Trophoblast cell (in vitro differentiated cells and primary cell): ENCODE data around the gene CALML3.

Experiments
- DNase-seq, 2 donors: peaks; one replicate each; pipeline ENCODE4 v3.0.0-alpha.2; 2016
- H2AFZ ChIP-seq: 2 replicates; pipeline ENCODE4 v1.6.1; 2013; ENCODE audit warnings: low read length, moderate library complexity, mild to moderate bottlenecking; ENCODE audit not compliant: insufficient read depth, poor library complexity
- H2AK5ac ChIP-seq: 2 replicates; pipeline ENCODE4 v1.6.1; 2013; ENCODE audit warnings: mild to moderate bottlenecking, low read length
- H2BK120ac ChIP-seq: 2 replicates; pipeline ENCODE4 v1.6.1; 2013; ENCODE audit warnings: low read length, mild to moderate bottlenecking, moderate library complexity; ENCODE audit not compliant: insufficient read depth, poor library complexity
- H2BK12ac ChIP-seq: 2 replicates; pipeline ENCODE4 v1.6.1; 2013; ENCODE audit warnings: mild to moderate bottlenecking, low read length, moderate library complexity
- H2BK5ac ChIP-seq: 2 replicates; pipeline ENCODE4 v1.6.1; 2013; ENCODE audit warnings: low read length, low read depth, moderate library complexity, mild to moderate bottlenecking; ENCODE audit not compliant: poor library complexity
- H3K14ac ChIP-seq: 2 replicates; pipeline ENCODE4 v1.6.1; 2013; ENCODE audit warnings: mild to moderate bottlenecking, low read length
- H3K18ac ChIP-seq: 2 replicates; pipeline ENCODE4 v1.6.1; 2013; ENCODE audit warnings: mild to moderate bottlenecking, low read length
- H3K23ac ChIP-seq: 2 replicates; pipeline ENCODE4 v1.6.1; 2013; ENCODE audit warnings: low read length
- H3K27ac ChIP-seq: 2 replicates; pipeline ENCODE4 v1.5.1; 2013; ENCODE audit warnings: low read depth, mild to moderate bottlenecking, inconsistent platforms, low read length, moderate library complexity
- H3K27me3 ChIP-seq: 2 replicates; pipeline ENCODE4 v1.6.1; 2013; ENCODE audit warnings: inconsistent platforms, mild to moderate bottlenecking, low read length, moderate library complexity; ENCODE audit not compliant: insufficient read depth
- H3K36me3 ChIP-seq, 2 experiments: 1 replicate in 1 of 2; 2 replicates in 1 of 2; pipeline ENCODE4 v1.6.1; 2013; ENCODE audit warnings: low read length in 2 of 2, mild to moderate bottlenecking in 2 of 2, moderate library complexity in 1 of 2; ENCODE audit not compliant: insufficient read depth in 2 of 2, control insufficient read depth in 1 of 2
- H3K4ac ChIP-seq: 2 replicates; pipeline ENCODE4 v1.6.1; 2013; ENCODE audit warnings: low read depth, mild to moderate bottlenecking, low read length, moderate library complexity
- H3K4me1 ChIP-seq, 2 experiments: 1 replicate in 1 of 2; 2 replicates in 1 of 2; pipeline ENCODE4 v1.6.1; 2013; ENCODE audit warnings: low read length in 2 of 2, mild to moderate bottlenecking in 2 of 2, moderate library complexity in 1 of 2; ENCODE audit not compliant: insufficient read depth in 2 of 2, control insufficient read depth in 1 of 2
- H3K4me2 ChIP-seq: 2 replicates; pipeline ENCODE4 v1.6.1; 2013; ENCODE audit warnings: inconsistent platforms, mild to moderate bottlenecking, low read length, moderate library complexity
- H3K4me3 ChIP-seq: 2 replicates; pipeline ENCODE4 v1.5.1; 2013; ENCODE audit warnings: mild to moderate bottlenecking, low read depth, low read length, inconsistent platforms
- H3K79me1 ChIP-seq: one replicate; pipeline ENCODE4 v1.6.1; 2013; ENCODE audit warnings: low read length
- H3K79me2 ChIP-seq: 2 replicates; pipeline ENCODE4 v1.6.1; 2013; ENCODE audit warnings: low read length, mild to moderate bottlenecking; ENCODE audit not compliant: control insufficient read depth, insufficient read depth, poor library complexity
- H3K9ac ChIP-seq: 2 replicates; pipeline ENCODE4 v1.6.1; 2013; ENCODE audit warnings: mild to moderate bottlenecking, low read length
- H3K9me3 ChIP-seq: 2 replicates; pipeline ENCODE4 v1.6.1; 2013; ENCODE audit warnings: low read depth, mild to moderate bottlenecking, control low read depth, inconsistent platforms, low read length; ENCODE audit not compliant: insufficient read depth
- H4K12ac ChIP-seq: 2 replicates; pipeline ENCODE4 v1.6.1; 2013; ENCODE audit warnings: low read depth, mild to moderate bottlenecking, low read length, moderate library complexity
- H4K8ac ChIP-seq: 2 replicates; pipeline ENCODE4 v1.6.1; 2013; ENCODE audit warnings: low read depth, mild to moderate bottlenecking, low read length, moderate library complexity
- H4K91ac ChIP-seq: one replicate; pipeline ENCODE4 v1.6.1; 2013; ENCODE audit warnings: low read depth, mild to moderate bottlenecking, low read length, moderate library complexity
- WGBS: extraction: QIAGEN DNeasy Blood & Tissue Kit; methylation state at CpG from one replicate; pipeline ENCODE4 v1.1.7; 2013; ENCODE audit warnings: missing lambda C conversion rate; ENCODE audit not compliant: insufficient read length, insufficient coverage; ENCODE audit errors: extremely low coverage; 5-methylcytosine and 5-hydroxymethylcytosine counted together

The CALML3 gene

GRCh38 chr10:5481121-5481520, 43.6 kb upstream of the CALML3 start:
- H3K9ac ChIP-seq: no peak overlapping the region
- H3K79me1 ChIP-seq: peaks cover 27% of the 10 kb centered on the region
- H3K4me2 ChIP-seq: no peak overlapping the region
- no peak overlapping the region for H3K4me3 ChIP-seq
- H3K23ac ChIP-seq: no peak overlapping the region
- H2BK120ac ChIP-seq: peak overlapping the region; percentile 14
- no peak overlapping the region for H3K27ac ChIP-seq
- no CpG with 5 or more reads among the region's 12 CpGs for WGBS
- H3K36me3 ChIP-seq: no peaks in the 10 kb centered on the region
- peak overlapping the region; percentile 46 for H3K14ac ChIP-seq
- peak overlapping the region; percentile 17 for H3K18ac ChIP-seq
- no peak overlapping the region for H2BK5ac ChIP-seq
- H4K91ac ChIP-seq: peak overlapping the region; percentile 20
- no peaks in the 10 kb centered on the region for H3K9me3 ChIP-seq
- H2BK12ac ChIP-seq: peak overlapping the region; percentile 76
- H4K12ac ChIP-seq: no peak overlapping the region
- H2AFZ ChIP-seq: no peak overlapping the region
- H3K27me3 ChIP-seq: no peaks in the 10 kb centered on the region
- DNase-seq: no peak
- peaks cover 6 to 10% of the 10 kb centered on the region in 2 experiments for H3K4me1 ChIP-seq
- H3K79me2 ChIP-seq: no peaks in the 10 kb centered on the region
- peak overlapping the region; percentile 6 for H4K8ac ChIP-seq
- H2AK5ac ChIP-seq: peak overlapping the region; percentile 56
- H3K4ac ChIP-seq: no peak overlapping the region

- no CpG with 5 or more reads among the region's 9 CpGs for WGBS
- Histone ChIP-seq H3K18ac (no peak overlapping the region), H3K36me3 (no peaks in the 10 kb centered on the region), H3K4me1 (peaks cover 11 to 12% of the 10 kb centered on the region in 2 experiments), H3K79me1 (peaks cover 34% of the 10 kb centered on the region), H3K9me3 (no peaks in the 10 kb centered on the region), H3K4me2 (no peak overlapping the region), H4K91ac (peak overlapping the region; percentile 71), H2AK5ac (no peak overlapping the region), H2BK12ac (peak overlapping the region; percentile 7), H2BK5ac (no peak overlapping the region), H3K4ac (no peak overlapping the region), H3K9ac (no peak overlapping the region), H3K23ac (no peak overlapping the region), H3K4me3 (no peak overlapping the region), H4K8ac (no peak overlapping the region), H2BK120ac (no peak overlapping the region), H3K27me3 (no peaks in the 10 kb centered on the region), H3K27ac (no peak overlapping the region), H3K79me2 (no peaks in the 10 kb centered on the region), H4K12ac (no peak overlapping the region), H2AFZ (no peak overlapping the region), H3K14ac (peak overlapping the region; percentile 29)
- no peak for DNase-seq
These were observed 42.7 kb upstream of the CALML3 start for GRCh38 chr10:5482016-5482415.

GRCh38 chr10:5484205-5484604, 40.6 kb upstream of the CALML3 start:
- no peaks in the 10 kb centered on the region for H3K79me2 ChIP-seq
- no peak overlapping the region for H3K23ac ChIP-seq
- no peak overlapping the region for H3K4me2 ChIP-seq
- H3K4me3 ChIP-seq: no peak overlapping the region
- no peak overlapping the region for H4K91ac ChIP-seq
- H2AK5ac ChIP-seq: no peak overlapping the region
- no peak overlapping the region for H3K4ac ChIP-seq
- H2BK12ac ChIP-seq: no peak overlapping the region
- H4K12ac ChIP-seq: no peak overlapping the region
- no peak overlapping the region for H4K8ac ChIP-seq
- peaks cover 25% of the 10 kb centered on the region for H3K79me1 ChIP-seq
- no peak overlapping the region for H3K27ac ChIP-seq
- no peaks in the 10 kb centered on the region for H3K27me3 ChIP-seq
- no CpG with 5 or more reads among the region's 3 CpGs for WGBS
- H3K9me3 ChIP-seq: no peaks in the 10 kb centered on the region
- no peak for DNase-seq
- no peak overlapping the region for H2BK5ac ChIP-seq
- no peaks in the 10 kb centered on the region for H3K36me3 ChIP-seq
- no peak overlapping the region for H3K18ac ChIP-seq
- H3K14ac ChIP-seq: no peak overlapping the region
- H2BK120ac ChIP-seq: no peak overlapping the region
- H2AFZ ChIP-seq: no peak overlapping the region
- H3K9ac ChIP-seq: no peak overlapping the region
- peaks cover 10 to 13% of the 10 kb centered on the region in 2 experiments for H3K4me1 ChIP-seq

GRCh38 chr10:5485290-5485689, 39.5 kb upstream of the CALML3 start:
- no peak overlapping the region for H2AFZ ChIP-seq
- H3K23ac ChIP-seq: no peak overlapping the region
- H4K8ac ChIP-seq: no peak overlapping the region
- H3K27ac ChIP-seq: no peak overlapping the region
- H2AK5ac ChIP-seq: no peak overlapping the region
- no peak overlapping the region for H3K4me3 ChIP-seq
- no peaks in the 10 kb centered on the region for H3K36me3 ChIP-seq
- DNase-seq: no peak
- H3K4me1 ChIP-seq: peaks cover 10 to 12% of the 10 kb centered on the region in 2 experiments
- no CpG with 5 or more reads among the region's 14 CpGs for WGBS
- no peaks in the 10 kb centered on the region for H3K27me3 ChIP-seq
- H3K18ac ChIP-seq: no peak overlapping the region
- H2BK12ac ChIP-seq: no peak overlapping the region
- H3K9me3 ChIP-seq: no peaks in the 10 kb centered on the region
- H3K4ac ChIP-seq: no peak overlapping the region
- H3K4me2 ChIP-seq: no peak overlapping the region
- no peak overlapping the region for H3K9ac ChIP-seq
- peaks cover 21% of the 10 kb centered on the region for H3K79me1 ChIP-seq
- H4K12ac ChIP-seq: no peak overlapping the region
- no peak overlapping the region for H4K91ac ChIP-seq
- no peak overlapping the region for H2BK5ac ChIP-seq
- H2BK120ac ChIP-seq: no peak overlapping the region
- no peak overlapping the region for H3K14ac ChIP-seq
- H3K79me2 ChIP-seq: no peaks in the 10 kb centered on the region
